Keratinocyte (primary cell): ENCODE data around the gene NELL2. TPM values are rescaled to one million over a fixed set of nuclear protein-coding genes. Genes with fewer than 3 reads are reported as not detected.

Source experiments
- DNase-seq: peaks from one replicate; pipeline ENCODE4 v3.0.0-alpha.2; 2011; ENCODE audit warnings: low read depth, missing footprints, low spot score
- FAIRE-seq: peaks from 2 replicates; lab custom pipeline; 2011; peaks lifted over from hg19 to GRCh38; lab: Jason Lieb, UNC
- H2AFZ ChIP-seq: 2 replicates; pipeline ENCODE4 v1.6.0; 2012; ENCODE audit warnings: low read length, control low read depth, inconsistent platforms; ENCODE audit not compliant: control insufficient read depth
- H3K27ac ChIP-seq: 2 replicates; pipeline ENCODE4 v1.5.1; 2011; ENCODE audit warnings: low read length; ENCODE audit not compliant: control insufficient read depth, insufficient read depth
- H3K27me3 ChIP-seq: 3 replicates; pipeline ENCODE4 v1.6.0; 2011; ENCODE audit warnings: low read length; ENCODE audit not compliant: control insufficient read depth, insufficient read depth; ENCODE audit errors: extremely low read depth
- H3K36me3 ChIP-seq, 2 experiments: 2 replicates in 1 of 2; 3 replicates in 1 of 2; pipeline ENCODE4 v1.5.1; 2011; ENCODE audit warnings: low read length in 2 of 2, mild to moderate bottlenecking in 1 of 2; ENCODE audit not compliant: control insufficient read depth in 2 of 2, insufficient read depth in 2 of 2; ENCODE audit errors: extremely low read depth in 1 of 2
- H3K4me1 ChIP-seq: 3 replicates; pipeline ENCODE4 v1.5.1; 2011; ENCODE audit warnings: low read length; ENCODE audit not compliant: control insufficient read depth, insufficient read depth; ENCODE audit errors: extremely low read depth
- H3K4me2 ChIP-seq: 3 replicates; pipeline ENCODE4 v1.6.0; 2011; ENCODE audit warnings: low read depth, low read length; ENCODE audit not compliant: control insufficient read depth, insufficient read depth; ENCODE audit errors: extremely low read depth
- H3K4me3 ChIP-seq, 3 experiments: fragments of 200-600 bp in 1 of 3; sonication (generic) in 1 of 3; 2 replicates in 2 of 3; 3 replicates in 1 of 3; pipeline ENCODE4 v1.5.1; 2011 to 2016; ENCODE audit warnings: low read length in 3 of 3, mild to moderate bottlenecking in 3 of 3, control low read depth in 2 of 3, inconsistent platforms in 1 of 3, low read depth in 1 of 3, mixed read lengths in 1 of 3, mixed run types in 1 of 3, moderate library complexity in 1 of 3; ENCODE audit not compliant: control insufficient read depth in 2 of 3, insufficient read depth in 2 of 3; ENCODE audit errors: extremely low read depth in 1 of 3
- H3K79me2 ChIP-seq: 2 replicates; pipeline ENCODE4 v1.6.0; 2012; ENCODE audit warnings: low read length; ENCODE audit not compliant: control insufficient read depth, insufficient read depth
- H3K9ac ChIP-seq: 3 replicates; pipeline ENCODE4 v1.6.0; 2011; ENCODE audit warnings: low read length; ENCODE audit not compliant: control insufficient read depth, insufficient read depth; ENCODE audit errors: extremely low read depth
- H3K9me1 ChIP-seq: 3 replicates; pipeline ENCODE4 v1.6.0; 2011; ENCODE audit warnings: low read length; ENCODE audit not compliant: control insufficient read depth, insufficient read depth; ENCODE audit errors: extremely low read depth
- H3K9me3 ChIP-seq: 2 replicates; pipeline ENCODE4 v1.5.1; 2012; ENCODE audit warnings: low read depth, low read length; ENCODE audit not compliant: control insufficient read depth
- H4K20me1 ChIP-seq: 3 replicates; pipeline ENCODE4 v1.6.0; 2011; ENCODE audit warnings: low read length; ENCODE audit not compliant: control insufficient read depth, insufficient read depth; ENCODE audit errors: extremely low read depth
- EZH2 ChIP-seq: IDR thresholded peaks from one replicate; pipeline ENCODE4 v1.6.1; 2012; ENCODE audit warnings: inconsistent platforms, mild to moderate bottlenecking, low read length, moderate library complexity
- dilution Hi-C: fragments of 300-500 bp; cut with MboI; formaldehyde crosslinking; loops from one replicate; pipeline ENCODE4 v1.7.0; 2020; ENCODE audit warnings: low sequenced_read_pairs; ENCODE audit not compliant: extremely low pct_ligation_motif_present
- polyA plus RNA-seq, 5 experiments: library from polyadenylated mRNA; depleted of rRNA in 3 of 5; stranded (reverse) in 3 of 5; stranded (forward) in 1 of 5; unstranded in 1 of 5; fragments of >200 nt; gene quantifications; 1 replicate in 1 of 5; 2 replicates in 3 of 5; 3 replicates in 1 of 5; pipeline versions ENCODE4 v1.2.1 to v1.2.3, GENCODE V29; 2011 to 2012; ENCODE audit warnings: missing spikeins in 2 of 5, low read depth in 1 of 5, low replicate concordance in 1 of 5
- TF ChIP-seq, protein P1 (sequence below), 3 experiments: IDR thresholded peaks in 1 of 3; conservative IDR thresholded peaks in 1 of 3; optimal IDR thresholded peaks in 1 of 3; 2 replicates in 2 of 3; 3 replicates in 1 of 3; pipeline versions ENCODE3 to v1.5.1; 2011; ENCODE audit warnings: low read length in 3 of 3, mild to moderate bottlenecking in 3 of 3, moderate library complexity in 2 of 3, control low read depth in 1 of 3, inconsistent platforms in 1 of 3; ENCODE audit not compliant: insufficient read depth in 2 of 3; ENCODE audit errors: extremely low read depth in 1 of 3

Gene NELL2
- polyA plus RNA-seq, 1 donor (not counting 4 experiments of a cell fraction or from before 2014, with no cell fraction given), result 0.58 TPM

DNA sequence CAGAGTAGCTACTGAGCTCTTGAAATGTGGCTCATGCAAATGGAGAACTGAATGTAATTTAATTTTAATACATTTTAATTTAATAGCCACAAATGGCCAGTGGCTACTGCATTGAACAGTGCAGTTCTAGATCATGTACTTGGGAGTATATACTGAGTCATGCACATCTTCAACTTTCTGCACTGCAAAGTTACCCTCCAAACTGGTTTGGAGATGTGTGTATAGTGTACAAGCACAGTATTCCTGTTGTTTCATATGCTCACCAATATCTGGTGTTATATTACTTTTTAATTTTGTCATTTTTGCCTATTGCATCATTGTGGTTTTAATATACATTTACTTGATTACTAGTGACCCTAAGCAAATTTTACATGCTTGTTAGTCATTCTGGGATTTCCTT, 372.8 kb downstream of the NELL2 start:
- no peaks in the 10 kb centered on the region for H3K27me3 ChIP-seq
- FAIRE-seq (no peak), DNase-seq (no peak)
- H4K20me1 ChIP-seq, result no peaks in the 10 kb centered on the region
- peaks cover 2% of the 10 kb centered on the region for H3K9me3 ChIP-seq
- H3K79me2 ChIP-seq, result no peaks in the 10 kb centered on the region
- no peak overlapping the region for H3K27ac ChIP-seq
- dilution Hi-C loops, result no loop called here
- no peak overlapping the region for H3K9ac ChIP-seq
- H3K4me3 ChIP-seq, result no peak overlapping the region
- no peak for TF ChIP-seq EZH2
- TF ChIP-seq, protein P1, sequence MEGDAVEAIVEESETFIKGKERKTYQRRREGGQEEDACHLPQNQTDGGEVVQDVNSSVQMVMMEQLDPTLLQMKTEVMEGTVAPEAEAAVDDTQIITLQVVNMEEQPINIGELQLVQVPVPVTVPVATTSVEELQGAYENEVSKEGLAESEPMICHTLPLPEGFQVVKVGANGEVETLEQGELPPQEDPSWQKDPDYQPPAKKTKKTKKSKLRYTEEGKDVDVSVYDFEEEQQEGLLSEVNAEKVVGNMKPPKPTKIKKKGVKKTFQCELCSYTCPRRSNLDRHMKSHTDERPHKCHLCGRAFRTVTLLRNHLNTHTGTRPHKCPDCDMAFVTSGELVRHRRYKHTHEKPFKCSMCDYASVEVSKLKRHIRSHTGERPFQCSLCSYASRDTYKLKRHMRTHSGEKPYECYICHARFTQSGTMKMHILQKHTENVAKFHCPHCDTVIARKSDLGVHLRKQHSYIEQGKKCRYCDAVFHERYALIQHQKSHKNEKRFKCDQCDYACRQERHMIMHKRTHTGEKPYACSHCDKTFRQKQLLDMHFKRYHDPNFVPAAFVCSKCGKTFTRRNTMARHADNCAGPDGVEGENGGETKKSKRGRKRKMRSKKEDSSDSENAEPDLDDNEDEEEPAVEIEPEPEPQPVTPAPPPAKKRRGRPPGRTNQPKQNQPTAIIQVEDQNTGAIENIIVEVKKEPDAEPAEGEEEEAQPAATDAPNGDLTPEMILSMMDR (optimal IDR thresholded peaks at IDR 0.05 in 1 of 3, IDR thresholded peaks at IDR 0.05 in 1 of 3, conservative IDR thresholded peaks at IDR 0.05 in 1 of 3; ENCODE audit: extremely low read depth in 1 of 3, insufficient read depth in 2 of 3, low read length in 3 of 3), result no peak
- no peaks in the 10 kb centered on the region for H3K9me1 ChIP-seq
- H2AFZ ChIP-seq, result no peak overlapping the region
- H3K36me3 ChIP-seq, result no peaks in the 10 kb centered on the region
- H3K4me2 ChIP-seq, result no peak overlapping the region
- no peaks in the 10 kb centered on the region for H3K4me1 ChIP-seq

DNA sequence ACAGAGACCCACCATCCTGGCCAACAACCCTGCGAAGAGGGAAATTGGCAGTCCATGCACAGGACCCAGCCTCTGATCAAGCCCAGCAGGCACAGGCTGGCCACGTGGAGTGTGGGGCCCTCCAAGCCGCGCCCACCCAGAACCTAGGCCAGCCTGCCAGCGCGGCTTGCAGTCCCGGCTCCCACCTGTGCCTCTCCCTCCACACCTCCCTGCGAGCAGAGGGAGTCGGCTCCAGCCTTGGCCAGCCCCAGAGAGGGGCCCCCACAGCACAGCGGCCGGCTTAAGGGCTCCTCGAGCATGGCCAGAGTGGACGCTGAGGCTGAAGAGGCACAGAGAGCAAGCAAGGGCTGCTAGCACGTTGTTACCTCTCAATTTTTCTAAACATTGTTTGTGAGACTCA, 373.4 kb downstream of the NELL2 start:
- no peak overlapping the region for H3K4me2 ChIP-seq
- DNase-seq (no peak), FAIRE-seq (no peak)
- no peaks in the 10 kb centered on the region for H3K36me3 ChIP-seq
- H3K4me1 ChIP-seq, result no peaks in the 10 kb centered on the region
- H3K4me3 ChIP-seq, result no peak overlapping the region
- no peak for TF ChIP-seq EZH2
- TF ChIP-seq, protein P1 (optimal IDR thresholded peaks at IDR 0.05 in 1 of 3, IDR thresholded peaks at IDR 0.05 in 1 of 3, conservative IDR thresholded peaks at IDR 0.05 in 1 of 3; ENCODE audit: extremely low read depth in 1 of 3, insufficient read depth in 2 of 3, low read length in 3 of 3), result no peak
- peaks cover 2% of the 10 kb centered on the region for H3K9me3 ChIP-seq
- no peak overlapping the region for H3K27ac ChIP-seq
- no peaks in the 10 kb centered on the region for H3K27me3 ChIP-seq
- H2AFZ ChIP-seq, result no peak overlapping the region
- no peaks in the 10 kb centered on the region for H3K79me2 ChIP-seq
- H3K9ac ChIP-seq, result no peak overlapping the region
- dilution Hi-C loops, result no loop called here
- no peaks in the 10 kb centered on the region for H4K20me1 ChIP-seq
- H3K9me1 ChIP-seq, result no peaks in the 10 kb centered on the region
